ENCODE results near the gene GADD45G.

DNA sequence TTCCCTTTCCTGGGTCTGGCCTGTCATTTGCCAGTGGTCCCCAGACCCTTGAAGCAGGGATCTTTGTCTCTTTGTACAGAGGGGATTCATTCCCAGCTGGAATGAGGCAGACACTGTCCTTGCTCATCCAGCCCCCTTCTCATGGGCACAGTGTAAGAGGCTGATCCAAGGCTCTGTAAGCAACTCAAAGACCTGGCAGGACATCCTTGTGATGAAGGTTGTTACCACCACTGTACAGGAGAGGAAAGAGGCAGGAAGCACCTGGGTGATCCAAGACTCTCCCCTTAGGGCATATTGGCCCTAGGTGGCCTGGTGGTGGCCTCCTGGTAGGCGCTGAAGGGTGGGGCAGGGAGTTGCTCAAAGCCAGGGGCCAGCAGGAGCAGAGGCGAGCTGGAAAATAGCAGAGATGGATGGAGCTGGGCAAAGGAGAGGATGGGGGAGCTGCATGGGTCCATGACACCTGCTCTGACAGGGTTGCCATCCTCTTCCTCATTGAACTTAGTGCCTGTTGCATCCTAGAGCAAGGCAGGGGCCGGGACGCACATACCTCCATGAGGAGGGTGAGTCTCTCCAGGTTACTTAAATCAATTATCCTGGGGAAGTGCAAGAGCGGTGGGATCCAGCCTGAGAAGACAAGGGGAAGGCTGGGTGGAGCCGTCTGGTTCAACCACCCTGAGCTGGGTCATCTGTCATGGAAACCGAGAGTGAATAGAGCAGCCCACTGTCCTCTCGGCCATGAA is 9.8 kb upstream of the GADD45G start:
- no peak for TF ChIP-seq POLR2AphosphoS5 (IDR thresholded peaks at IDR 0.05; ENCODE audit: borderline replicate concordance, low read depth, low read length)
- no peak for TF ChIP-seq EZH2 (IDR thresholded peaks at IDR 0.05)
